Measurements from ENCODE around the gene RAB36. TPM values are rescaled to one million over a fixed set of nuclear protein-coding genes. Genes with fewer than 3 reads are reported as not detected.

RAB36 gene
- polyA plus RNA-seq, 1 donor (not counting 4 experiments of a cell fraction or from before 2014, with no cell fraction given) = 1.9 TPM

DNA sequence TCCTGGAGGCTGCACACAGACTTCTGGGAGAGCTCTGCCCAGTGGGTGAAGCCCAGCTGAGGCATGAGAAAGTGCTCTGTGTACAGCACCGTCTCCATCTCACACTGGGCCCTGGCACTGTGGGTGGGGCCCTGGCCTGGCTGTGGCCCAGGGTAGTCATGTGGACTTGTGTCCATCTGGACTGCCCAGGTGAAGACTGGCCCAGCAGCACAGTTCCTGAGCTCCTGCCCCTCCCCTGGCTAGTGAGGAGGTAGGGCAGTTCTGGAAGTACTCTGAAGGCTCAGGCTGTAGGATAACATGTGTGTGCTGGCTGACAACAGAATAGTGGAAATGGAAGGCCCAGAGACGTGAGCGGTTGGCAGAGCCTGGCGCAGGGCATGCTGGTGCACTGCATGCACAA lies 38.9 kb upstream of the RAB36 start:
- Histone ChIP-seq H2AFZ (ENCODE audit: control insufficient read depth, low read length) (no peak overlapping the region), H3K79me2 (ENCODE audit: control insufficient read depth, insufficient read depth, low read length) (no peaks in the 10 kb centered on the region), H3K9me3 (ENCODE audit: control insufficient read depth, low read depth, low read length) (no peaks in the 10 kb centered on the region), H3K4me3 (ENCODE audit: control insufficient read depth in 2 of 3, extremely low read depth in 1 of 3, insufficient read depth in 2 of 3, low read depth in 1 of 3, low read length in 3 of 3) (no peak overlapping the region), H3K27me3 (ENCODE audit: control insufficient read depth, extremely low read depth, insufficient read depth, low read length) (no peaks in the 10 kb centered on the region), H3K9me1 (ENCODE audit: control insufficient read depth, extremely low read depth, insufficient read depth, low read length) (no peaks in the 10 kb centered on the region), H4K20me1 (ENCODE audit: control insufficient read depth, extremely low read depth, insufficient read depth, low read length) (no peaks in the 10 kb centered on the region), H3K27ac (ENCODE audit: control insufficient read depth, insufficient read depth, low read length) (no peak overlapping the region), H3K36me3 (ENCODE audit: control insufficient read depth in 2 of 2, extremely low read depth in 1 of 2, insufficient read depth in 2 of 2, low read length in 2 of 2) (no peaks in the 10 kb centered on the region), H3K4me1 (ENCODE audit: control insufficient read depth, extremely low read depth, insufficient read depth, low read length) (no peaks in the 10 kb centered on the region), H3K9ac (ENCODE audit: control insufficient read depth, extremely low read depth, insufficient read depth, low read length) (no peak overlapping the region), H3K4me2 (ENCODE audit: control insufficient read depth, extremely low read depth, insufficient read depth, low read depth, low read length) (no peak overlapping the region)
- dilution Hi-C loops (cut with MboI; ENCODE audit: extremely low pct_ligation_motif_present, low sequenced_read_pairs) = no loop called here
- TF ChIP-seq, protein P1, sequence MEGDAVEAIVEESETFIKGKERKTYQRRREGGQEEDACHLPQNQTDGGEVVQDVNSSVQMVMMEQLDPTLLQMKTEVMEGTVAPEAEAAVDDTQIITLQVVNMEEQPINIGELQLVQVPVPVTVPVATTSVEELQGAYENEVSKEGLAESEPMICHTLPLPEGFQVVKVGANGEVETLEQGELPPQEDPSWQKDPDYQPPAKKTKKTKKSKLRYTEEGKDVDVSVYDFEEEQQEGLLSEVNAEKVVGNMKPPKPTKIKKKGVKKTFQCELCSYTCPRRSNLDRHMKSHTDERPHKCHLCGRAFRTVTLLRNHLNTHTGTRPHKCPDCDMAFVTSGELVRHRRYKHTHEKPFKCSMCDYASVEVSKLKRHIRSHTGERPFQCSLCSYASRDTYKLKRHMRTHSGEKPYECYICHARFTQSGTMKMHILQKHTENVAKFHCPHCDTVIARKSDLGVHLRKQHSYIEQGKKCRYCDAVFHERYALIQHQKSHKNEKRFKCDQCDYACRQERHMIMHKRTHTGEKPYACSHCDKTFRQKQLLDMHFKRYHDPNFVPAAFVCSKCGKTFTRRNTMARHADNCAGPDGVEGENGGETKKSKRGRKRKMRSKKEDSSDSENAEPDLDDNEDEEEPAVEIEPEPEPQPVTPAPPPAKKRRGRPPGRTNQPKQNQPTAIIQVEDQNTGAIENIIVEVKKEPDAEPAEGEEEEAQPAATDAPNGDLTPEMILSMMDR (optimal IDR thresholded peaks at IDR 0.05 in 1 of 3, IDR thresholded peaks at IDR 0.05 in 1 of 3, conservative IDR thresholded peaks at IDR 0.05 in 1 of 3; ENCODE audit: extremely low read depth in 1 of 3, insufficient read depth in 2 of 3, low read length in 3 of 3) = no peak
- TF ChIP-seq EZH2 (IDR thresholded peaks at IDR 0.05; ENCODE audit: low read length) = no peak
- FAIRE-seq = no peak
- no peak for DNase-seq (ENCODE audit: low read depth, low spot score)

DNA sequence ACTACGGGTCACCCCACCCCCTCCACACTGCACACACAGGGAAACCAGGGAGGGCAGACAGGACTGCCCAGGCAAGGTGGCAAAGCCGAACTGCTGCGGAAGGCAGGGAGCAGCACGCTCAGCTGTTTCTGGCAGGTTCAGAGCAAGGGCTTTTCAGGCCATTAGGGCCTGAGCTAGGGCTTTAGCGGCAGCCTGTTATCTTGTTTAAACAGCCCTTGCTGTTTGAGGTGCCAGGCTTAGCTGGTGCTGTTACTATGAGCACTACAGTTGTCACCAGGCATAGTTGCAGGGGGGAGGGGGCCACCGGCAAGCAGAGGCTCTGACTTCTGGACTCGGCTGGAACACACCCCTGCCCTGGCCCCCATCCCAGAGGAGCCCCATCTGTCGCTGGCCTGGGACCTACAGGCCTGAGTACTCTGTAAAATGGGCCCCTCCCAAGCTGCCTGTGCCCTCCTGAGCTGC lies 38.3 kb upstream of the RAB36 start:
- DNase-seq (ENCODE audit: low read depth, low spot score) = no peak
- H3K27ac ChIP-seq (ENCODE audit: control insufficient read depth, insufficient read depth, low read length) = no peak overlapping the region
- H3K27me3 ChIP-seq (ENCODE audit: control insufficient read depth, extremely low read depth, insufficient read depth, low read length) = no peaks in the 10 kb centered on the region
- no peaks in the 10 kb centered on the region for H3K36me3 ChIP-seq (ENCODE audit: control insufficient read depth in 2 of 2, extremely low read depth in 1 of 2, insufficient read depth in 2 of 2, low read length in 2 of 2)
- no peak overlapping the region for H3K4me3 ChIP-seq (ENCODE audit: control insufficient read depth in 2 of 3, extremely low read depth in 1 of 3, insufficient read depth in 2 of 3, low read depth in 1 of 3, low read length in 3 of 3)
- TF ChIP-seq, protein P1 (optimal IDR thresholded peaks at IDR 0.05 in 1 of 3, IDR thresholded peaks at IDR 0.05 in 1 of 3, conservative IDR thresholded peaks at IDR 0.05 in 1 of 3; ENCODE audit: extremely low read depth in 1 of 3, insufficient read depth in 2 of 3, low read length in 3 of 3) = no peak
- TF ChIP-seq EZH2 (IDR thresholded peaks at IDR 0.05; ENCODE audit: low read length) = no peak
- no peak overlapping the region for H2AFZ ChIP-seq (ENCODE audit: control insufficient read depth, low read length)
- H3K9ac ChIP-seq (ENCODE audit: control insufficient read depth, extremely low read depth, insufficient read depth, low read length) = no peak overlapping the region
- no peaks in the 10 kb centered on the region for H3K79me2 ChIP-seq (ENCODE audit: control insufficient read depth, insufficient read depth, low read length)
- no peaks in the 10 kb centered on the region for H4K20me1 ChIP-seq (ENCODE audit: control insufficient read depth, extremely low read depth, insufficient read depth, low read length)
- dilution Hi-C loops (cut with MboI; ENCODE audit: extremely low pct_ligation_motif_present, low sequenced_read_pairs) = no loop called here
- no peak for FAIRE-seq
- H3K4me2 ChIP-seq (ENCODE audit: control insufficient read depth, extremely low read depth, insufficient read depth, low read depth, low read length) = no peak overlapping the region
- no peaks in the 10 kb centered on the region for H3K9me3 ChIP-seq (ENCODE audit: control insufficient read depth, low read depth, low read length)
- no peaks in the 10 kb centered on the region for H3K9me1 ChIP-seq (ENCODE audit: control insufficient read depth, extremely low read depth, insufficient read depth, low read length)
- H3K4me1 ChIP-seq (ENCODE audit: control insufficient read depth, extremely low read depth, insufficient read depth, low read length) = no peaks in the 10 kb centered on the region

All from keratinocyte (primary cell).